Measurements from ENCODE around the gene SND1.
"Not testable (repeated sequence)": the region's sequence is repeated elsewhere in the genome, so short reads cannot be mapped to it uniquely, and the experiment has no call there.

The SND1 gene

DNA sequence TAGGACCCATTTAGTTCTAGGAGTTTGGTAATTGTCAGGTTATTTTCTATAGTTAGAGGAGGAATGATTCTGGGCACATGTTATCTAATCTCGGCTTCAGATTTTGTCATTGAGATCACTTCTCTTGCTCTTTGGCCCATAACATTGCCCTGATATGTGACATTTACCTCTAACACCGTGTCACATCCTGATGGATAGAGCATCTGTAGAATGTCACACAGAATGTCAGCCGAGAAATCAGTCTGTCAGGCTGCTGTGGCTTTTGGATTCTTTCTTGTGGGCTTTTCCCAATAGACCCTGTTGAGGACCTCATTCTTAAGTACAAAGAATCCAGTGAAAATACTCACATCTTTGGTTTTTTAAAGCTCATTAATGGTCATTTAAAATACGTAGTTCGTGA is 236.8 kb downstream of the SND1 start:
- DNase-seq (ENCODE audit: low read depth, low spot score): no peak

DNA sequence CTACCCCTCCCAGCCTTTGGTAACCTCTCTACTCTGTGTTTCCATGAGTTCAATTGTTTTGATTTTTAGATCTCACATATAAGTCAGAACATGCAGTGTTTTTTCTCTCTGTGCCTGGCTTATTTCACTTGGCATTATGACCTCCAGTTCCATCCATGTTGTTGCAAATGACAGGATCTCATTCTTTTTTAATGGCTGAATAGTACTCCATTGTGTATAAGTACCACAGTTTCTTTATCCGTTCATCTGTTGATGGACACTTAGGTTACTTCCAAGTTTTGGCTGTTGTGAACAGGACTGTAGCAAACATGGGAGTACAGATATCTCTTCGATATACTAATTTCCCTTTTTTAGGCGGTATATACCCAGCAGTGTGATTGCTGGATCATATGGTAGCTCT is 237.7 kb downstream of the SND1 start:
- DNase-seq (ENCODE audit: low read depth, low spot score): no peak

DNA sequence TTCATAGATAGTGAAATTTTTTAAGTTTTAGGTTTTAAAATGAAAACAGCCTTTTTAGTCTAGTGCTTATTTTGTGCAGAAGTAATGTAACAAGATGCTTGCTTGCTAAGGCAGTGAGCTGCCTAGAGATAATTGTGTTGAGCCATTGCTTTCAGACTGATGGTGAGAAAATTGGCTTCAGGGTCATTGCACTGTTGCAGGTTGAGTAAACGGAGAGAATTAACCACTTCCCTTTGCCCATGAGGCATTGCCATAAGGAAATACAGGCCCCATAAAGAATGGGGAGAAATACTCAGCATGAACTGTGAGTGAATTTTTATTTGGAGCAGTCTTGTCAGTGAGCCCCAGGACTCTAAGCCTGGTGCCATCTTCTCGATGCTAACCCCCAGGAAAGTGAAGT is 238.7 kb downstream of the SND1 start:
- no peak for DNase-seq (ENCODE audit: low read depth, low spot score)

DNA sequence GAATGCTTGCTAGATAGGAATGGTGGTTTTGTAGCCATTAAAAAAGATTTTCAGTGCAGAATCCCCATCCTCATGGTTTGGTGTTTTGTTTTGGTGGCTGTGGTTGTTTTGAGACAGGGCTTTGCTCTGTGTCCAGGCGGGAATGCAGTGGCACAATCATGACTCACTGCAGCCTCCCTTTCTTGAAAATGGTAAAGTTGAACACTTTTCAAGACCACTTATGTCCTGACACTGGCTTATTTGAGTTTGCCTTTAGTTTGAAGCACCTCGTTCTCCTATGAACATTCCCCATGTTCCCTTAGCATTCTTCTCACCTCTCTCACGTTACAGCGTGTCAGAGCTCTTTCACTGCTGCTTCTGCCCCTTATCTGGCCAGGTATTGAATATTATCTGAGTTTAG is 239.2 kb downstream of the SND1 start:
- no peak for DNase-seq (ENCODE audit: low read depth, low spot score)

DNA sequence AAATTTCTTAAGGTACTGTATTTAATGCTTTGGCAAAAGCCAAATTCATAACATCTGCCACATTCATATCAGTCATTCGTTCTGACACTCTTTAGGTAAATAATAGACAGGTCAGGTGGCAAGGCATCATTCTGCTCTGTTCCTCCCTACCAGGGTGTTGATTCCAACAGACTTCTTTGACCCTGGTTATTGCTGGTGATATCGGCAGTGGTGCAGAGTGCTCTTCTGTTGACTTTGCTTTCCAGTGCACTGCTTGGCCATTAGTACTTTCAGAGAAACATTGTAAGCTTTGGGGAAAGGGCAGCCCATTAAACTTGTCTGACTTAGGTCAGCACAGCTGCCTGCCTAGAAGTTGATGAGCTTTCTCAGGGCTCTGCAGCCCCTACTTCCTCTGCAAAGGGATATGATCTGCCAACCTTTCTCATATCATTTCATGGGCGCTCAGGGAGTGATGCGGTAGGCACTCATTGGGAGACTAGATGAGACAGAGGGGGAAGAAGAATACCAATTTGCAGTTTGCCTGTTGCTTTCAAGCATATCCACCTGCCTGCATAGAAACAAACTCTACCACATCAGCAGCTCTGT is 240.0 kb downstream of the SND1 start:
- no peak for DNase-seq (ENCODE audit: low read depth, low spot score)

DNA sequence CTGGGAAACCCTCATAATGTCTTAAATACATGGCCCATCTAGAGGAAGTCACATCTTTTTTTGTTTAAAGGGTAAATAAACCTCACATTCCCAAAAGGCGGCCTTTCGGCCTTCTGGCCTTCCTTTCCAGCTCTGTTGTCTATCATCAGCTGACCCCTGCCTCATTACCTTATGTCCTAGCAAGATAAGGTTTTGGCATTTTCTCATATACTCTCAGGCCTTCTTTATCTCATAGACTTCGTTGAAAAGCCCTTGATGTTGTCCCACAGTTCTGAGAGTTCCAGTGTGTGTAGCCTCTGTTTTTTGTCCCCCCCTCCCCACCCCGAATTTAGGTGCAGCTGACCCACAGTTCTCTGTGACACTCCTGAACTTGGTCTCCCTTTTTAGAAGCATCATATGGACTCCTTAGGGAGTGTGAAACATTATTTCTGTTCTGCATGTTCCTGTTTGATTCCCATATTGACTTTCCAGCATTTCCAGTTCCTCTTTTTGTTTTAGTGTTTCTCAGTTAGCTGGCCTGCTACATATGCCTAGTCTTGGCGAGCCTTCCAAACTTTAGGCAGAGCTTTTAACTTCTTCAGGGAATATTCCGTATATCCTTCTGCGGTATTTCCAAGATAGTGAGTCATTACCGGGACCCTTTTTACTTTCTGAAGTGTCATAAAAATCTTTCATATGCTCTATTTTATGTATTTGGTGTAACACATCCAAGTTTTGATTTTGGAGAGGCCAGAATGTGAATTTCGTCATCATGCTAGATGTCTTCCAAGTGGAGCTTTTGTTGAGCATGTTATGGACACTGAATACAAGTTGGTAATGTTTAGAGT is 240.7 kb downstream of the SND1 start:
- no peak for DNase-seq (ENCODE audit: low read depth, low spot score)

DNA sequence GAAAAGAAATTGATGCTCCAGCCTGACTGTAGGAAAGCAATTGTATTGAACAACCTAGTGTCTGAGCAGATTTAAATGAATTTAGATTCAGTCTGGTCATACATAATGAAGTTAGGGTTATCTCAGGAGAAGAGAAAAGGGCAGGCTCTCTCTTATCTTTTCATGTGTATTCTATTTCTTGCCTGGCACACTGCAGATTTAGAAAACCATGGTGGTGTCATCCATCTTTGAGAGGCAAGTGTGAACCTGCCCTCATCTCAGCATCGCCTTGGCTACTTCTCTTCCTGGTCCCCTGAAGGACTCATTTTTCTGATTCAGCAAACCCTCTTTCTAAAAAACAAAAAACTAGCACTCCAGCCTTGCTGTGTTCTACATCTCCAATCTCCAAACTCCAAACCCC is 241.6 kb downstream of the SND1 start:
- DNase-seq (ENCODE audit: low read depth, low spot score): no peak

DNA sequence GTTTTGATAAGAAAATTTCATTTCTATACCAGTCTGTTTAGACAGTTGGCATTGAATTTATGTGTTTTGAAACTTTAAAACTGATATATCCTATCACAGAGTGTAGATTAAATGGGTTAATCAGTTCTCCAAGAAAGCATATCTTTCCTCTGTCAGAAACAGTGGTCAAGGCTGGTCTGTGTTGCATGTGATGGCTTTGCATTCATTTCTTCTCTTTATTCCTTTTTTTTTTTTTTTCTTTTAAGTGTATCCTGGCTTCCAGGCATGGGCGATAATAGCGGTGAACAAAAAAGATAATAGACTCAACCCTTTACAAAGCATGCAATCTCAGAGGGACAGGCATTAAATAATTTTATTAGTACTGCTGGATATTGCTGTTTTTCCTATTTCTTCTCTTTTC is 242.6 kb downstream of the SND1 start:
- no peak for DNase-seq (ENCODE audit: low read depth, low spot score)

DNA sequence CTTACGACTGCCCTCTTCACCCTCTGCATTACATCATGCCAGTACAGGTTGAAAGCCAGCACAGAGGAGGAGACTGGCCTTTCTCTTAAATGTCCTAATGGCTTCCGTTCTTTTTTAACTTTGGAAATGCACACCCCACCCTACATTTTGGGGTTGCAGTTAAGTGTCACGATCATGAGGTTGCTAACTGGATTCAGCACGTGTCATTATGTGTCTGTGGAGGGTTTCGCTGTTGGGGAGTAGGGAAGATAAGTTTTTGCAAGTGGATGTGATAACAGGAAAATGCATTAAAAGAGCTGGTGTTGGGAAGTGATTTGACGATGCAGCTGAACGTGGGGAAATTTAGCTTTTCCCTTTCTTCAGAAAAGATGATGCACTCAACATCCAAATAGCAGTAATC is 243.4 kb downstream of the SND1 start:
- no peak for DNase-seq (ENCODE audit: low read depth, low spot score)

DNA sequence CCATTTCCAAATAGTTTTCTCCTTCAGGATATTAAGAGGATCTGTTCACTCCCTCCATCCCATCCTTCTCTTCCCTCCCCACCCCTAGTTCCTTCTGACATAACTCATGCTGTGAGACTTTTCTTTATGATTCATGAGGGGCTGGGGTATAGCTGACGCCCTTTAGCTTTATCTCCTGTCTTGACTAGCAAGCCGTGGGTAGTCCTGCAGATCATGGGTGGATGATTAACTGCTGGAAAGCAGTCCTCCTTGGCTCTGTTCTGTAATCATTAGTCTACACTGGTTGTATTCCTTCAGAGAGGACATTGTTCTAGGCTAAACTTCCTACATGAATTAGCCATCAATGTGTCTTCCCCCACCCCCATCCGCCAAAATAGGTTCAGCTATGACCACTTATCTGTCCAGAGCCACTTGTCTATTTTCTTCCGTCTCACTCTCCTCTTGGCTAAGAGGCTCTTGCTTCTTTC is 243.9 kb downstream of the SND1 start:
- no peak for DNase-seq (ENCODE audit: low read depth, low spot score)

DNA sequence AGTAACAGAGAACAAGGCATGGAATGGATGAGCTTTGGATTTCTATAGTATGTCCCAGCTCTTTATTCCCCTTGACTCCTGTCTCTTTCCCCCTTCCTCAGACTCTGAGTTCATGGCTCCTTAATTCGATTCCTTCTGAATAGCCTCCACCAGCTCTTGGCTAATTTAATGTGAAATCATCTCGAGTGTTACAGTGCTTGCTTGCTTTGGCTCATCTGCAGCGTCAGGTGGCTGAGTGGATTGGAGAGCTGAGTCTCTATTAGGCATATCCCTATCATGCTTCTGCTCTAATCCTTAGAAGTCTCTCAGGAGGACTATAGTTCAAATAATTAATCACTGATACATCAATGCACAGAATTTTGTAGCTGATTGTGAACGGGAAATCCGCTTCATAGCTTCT is 244.7 kb downstream of the SND1 start:
- DNase-seq (ENCODE audit: low read depth, low spot score): no peak

DNA sequence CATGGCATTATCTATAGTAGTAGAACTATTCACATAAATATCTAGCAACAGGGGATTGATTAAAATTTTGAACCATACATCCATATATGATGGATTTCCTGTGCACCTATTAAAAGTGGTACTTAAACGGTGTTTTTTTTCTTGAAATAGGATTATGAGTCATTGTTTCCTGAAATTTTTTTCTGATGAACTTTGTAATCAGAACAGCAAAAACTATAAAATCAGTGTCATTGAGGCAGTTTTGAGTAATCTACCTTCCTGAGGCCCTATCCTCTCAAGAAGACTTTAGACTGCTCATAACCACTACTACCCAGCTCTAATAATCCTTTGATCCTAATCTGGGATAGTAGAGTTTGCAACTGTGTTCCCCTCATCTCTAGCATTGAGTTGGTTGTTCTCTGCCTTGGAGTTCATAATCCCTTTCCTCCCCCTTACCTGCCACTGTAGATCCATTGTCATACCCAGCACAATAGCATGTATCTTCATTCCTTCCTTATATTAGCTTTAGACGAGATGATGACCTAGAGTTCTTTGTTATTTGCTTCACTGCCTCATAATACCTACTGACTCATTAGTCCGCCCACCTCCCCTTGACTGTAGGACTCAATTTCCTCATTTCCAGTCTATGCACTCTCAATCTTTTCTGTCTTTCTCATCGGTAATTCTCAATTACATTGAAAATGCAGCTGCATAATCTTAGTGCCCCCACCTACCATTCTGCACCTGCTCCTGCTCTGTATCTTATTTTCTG is 245.9 kb downstream of the SND1 start:
- DNase-seq (ENCODE audit: low read depth, low spot score): no peak

DNA sequence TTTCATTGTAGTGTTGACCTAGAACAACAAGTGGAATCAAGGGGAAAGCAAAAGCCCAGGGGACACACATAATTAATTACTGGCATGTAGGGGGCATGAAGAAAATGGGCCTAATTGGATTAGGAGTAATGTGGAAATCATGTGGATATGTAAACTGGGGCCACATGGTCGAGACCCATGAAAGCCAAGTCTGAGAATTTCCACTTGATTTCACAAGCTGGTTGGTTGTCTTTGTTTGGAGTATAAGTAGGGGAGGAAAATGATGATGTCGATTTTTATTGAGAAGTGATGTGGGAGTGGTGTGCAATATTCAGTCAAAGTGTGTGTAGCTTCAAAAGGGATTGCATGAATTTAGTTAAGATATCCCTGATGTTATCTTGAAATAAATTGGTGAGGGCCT is 247.4 kb downstream of the SND1 start:
- no peak for DNase-seq (ENCODE audit: low read depth, low spot score)

DNA sequence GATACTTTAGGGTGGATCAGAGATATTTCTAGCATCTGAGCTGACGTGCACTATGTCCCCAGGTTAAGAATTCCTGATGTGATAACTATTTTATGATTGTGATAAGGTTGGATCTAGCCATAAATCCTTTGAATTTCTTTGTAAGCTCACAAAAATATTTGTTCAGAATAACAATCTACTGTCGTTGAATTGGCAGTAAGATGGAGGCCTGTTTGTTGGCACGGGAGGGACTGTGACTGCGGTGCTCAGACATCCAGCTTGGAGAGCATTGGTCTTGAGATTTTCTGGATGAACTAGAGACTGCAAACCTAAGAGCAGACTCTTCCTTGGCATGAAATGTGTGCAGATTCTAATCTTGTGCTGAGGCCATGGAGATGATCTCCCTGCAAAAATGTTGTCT is 248.1 kb downstream of the SND1 start:
- DNase-seq (ENCODE audit: low read depth, low spot score): no peak

DNA sequence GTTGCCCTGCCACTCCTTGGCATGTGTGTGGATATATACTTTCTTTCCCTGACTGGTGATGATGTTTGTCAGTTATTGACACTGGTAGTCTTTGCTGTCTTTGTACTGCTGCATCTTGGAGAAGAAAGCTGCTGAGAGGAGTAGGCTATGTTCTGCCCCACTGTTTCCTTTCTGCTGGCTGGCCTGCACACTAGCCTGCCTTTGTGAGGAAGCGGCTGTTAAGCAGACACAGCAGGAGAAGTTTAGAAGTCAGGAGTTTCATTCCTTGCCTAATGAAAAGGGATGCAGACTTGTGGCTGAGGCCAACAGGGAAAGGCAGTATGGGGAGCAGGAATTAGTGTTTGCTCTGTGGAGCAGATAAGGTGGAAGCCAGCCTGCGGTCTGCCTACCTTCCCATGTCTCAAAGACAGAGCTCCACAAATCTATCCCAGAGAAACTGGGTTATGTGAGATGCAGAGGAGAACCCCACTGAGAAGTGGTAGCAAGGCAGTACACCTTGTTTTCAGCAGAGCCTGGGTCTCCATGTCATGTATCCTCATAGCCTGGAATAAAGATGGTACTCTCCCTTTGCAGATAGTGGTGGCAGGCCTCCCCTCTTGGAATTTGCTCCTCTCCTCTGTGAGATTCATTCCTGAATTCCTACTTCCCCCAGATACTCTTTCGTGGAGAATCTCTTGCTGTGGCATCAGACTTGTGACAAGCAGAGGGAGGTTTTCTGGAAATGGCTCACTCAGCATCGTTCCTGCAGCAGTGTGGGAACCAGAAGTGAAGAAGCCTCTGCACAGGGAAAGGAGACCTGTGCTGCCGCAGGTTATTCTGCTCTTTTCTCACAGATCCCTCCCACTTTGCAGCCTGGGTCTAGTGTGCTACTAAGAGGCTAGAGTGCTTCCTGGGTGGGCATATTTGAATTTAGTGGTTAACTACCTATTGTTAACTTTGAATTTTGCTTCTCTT is 249.0 kb downstream of the SND1 start:
- DNase-seq (ENCODE audit: low read depth, low spot score): peak; percentile 17

DNA sequence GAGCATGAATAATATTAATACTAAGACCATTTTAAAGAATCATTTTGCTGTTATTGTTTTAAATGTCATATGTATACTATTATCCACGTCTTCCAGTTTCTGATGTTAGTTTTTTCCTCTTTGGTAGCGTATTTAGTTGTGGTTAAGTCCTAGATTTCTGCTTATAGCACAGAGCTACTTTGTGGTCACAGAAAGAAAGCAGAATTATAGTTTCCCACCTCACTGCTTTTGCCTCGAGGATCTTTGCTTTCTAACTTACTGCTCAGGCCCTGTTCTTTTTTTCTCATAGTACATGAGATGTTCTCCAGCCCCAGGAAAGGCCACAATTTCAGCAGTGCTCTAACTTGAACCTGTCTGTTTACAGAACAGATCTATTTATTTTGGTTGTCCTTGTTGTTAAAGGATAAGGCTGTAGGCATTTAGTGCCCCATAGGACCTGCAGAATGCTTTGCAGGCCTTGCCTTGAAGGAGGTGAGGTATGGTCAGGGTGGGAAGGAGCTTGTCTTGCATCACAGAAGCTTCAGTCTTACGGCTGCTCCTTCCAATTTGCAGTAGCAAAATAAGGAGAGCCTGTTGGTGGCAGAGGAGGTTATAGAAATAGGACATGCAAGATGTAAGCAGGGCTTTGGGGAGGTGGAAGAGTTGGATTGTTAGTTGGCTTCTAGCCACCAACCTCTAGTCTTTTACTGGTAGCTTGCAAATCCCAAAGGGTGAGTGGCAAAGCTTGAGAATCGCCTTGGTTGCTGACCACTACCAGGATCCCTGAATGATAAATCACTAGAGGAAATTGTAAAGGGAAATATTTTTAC is 250.1 kb downstream of the SND1 start:
- DNase-seq (ENCODE audit: low read depth, low spot score): no peak

DNA sequence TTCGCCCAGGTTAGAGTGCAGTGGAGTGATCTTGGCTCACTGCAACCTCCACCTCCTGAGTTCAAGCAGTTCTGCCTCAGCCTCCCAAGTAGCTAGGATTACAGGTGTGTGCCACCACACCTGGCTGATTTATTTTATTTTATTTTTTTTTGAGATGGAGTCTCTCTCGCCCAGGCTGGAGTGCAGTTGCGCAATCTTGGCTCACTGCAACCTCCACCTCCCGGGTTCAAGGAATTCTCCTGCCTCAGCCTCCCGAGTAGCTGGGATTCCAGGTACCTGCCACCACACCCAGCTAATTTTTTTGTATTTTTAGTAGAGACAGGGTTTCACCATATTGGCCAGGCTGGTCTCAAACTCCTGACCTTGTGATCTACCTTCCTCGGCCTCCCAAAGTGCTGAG is 250.8 kb downstream of the SND1 start:
- not testable (repeated sequence) for DNase-seq (ENCODE audit: low read depth, low spot score)

DNA sequence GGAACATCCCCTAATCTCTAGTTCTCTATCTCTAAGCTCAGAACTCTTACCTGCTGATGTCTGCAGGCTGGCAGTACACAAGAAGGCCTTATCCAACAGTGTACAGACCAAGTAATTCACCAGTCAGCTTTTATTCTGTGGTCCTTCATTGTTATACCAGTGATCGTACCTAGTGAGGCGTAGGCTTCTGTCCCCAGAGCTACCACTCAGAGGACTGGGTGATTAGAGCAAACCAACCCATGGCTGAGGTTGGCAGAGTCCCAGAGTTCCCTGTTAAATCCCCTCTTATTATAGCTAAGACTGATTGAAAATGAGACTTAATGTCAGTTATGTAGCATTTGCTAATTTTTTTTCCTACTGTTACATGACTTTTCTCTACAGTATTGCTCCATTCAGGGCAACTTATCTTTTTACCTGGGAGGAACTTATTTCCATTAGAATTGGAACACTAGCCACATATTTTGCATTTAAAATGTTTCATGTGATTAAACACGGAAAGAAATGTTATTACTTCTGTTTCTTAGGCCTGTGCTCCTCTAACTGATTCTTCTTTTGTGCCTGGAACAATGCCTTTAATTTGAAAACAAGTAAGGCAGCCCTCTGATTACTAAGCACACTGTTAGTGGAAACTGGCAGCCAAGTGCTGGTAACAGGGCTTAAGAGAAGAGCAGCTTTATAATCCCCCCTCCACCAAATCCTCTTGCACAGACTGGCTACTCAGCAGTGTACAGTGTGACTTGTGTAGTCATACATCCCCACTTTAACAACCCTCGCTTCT is 252.1 kb downstream of the SND1 start:
- no peak for DNase-seq (ENCODE audit: low read depth, low spot score)

DNA sequence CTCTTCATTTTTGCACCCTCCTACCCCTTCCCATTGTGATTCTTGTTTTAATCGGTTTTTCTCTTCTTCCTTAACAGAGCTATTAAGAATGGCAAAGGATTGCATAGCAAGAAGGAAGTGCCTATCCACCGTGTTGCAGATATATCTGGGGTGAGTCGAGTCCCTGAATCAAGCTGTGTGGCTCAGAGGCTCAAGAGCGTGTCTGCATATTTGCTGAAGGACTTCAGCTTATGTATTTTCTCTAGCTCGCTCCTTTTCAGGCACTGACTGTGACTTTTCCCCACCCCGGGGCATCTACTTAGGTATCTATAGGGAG is 252.6 kb downstream of the SND1 start:
- DNase-seq (ENCODE audit: low read depth, low spot score): no peak

DNA sequence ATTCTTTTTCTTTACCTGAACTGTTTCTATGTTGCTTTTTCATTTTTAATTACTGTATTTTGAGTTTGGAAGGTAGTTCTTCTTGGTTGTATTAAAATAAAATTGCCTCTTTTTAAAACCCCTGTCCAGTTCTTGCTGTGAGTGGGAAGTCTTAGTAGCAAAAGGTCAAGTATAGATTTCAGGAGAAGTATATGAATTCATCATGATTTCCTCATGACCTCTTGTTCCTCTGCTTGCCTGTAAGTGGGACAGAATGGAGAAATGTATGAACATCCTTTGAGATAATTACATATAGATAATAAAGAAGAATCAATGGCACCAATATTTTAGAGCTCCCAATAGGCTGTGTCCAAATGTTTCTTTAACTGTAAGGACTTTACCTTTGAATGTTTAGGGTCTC is 253.0 kb downstream of the SND1 start:
- DNase-seq (ENCODE audit: low read depth, low spot score): no peak
